HEK293 (cell line): ENCODE measurements around the gene ETHE1.

Experiments
- MZF1 ChIP-seq: fragments of 450-650 bp; formaldehyde crosslinking; IDR thresholded peaks from 2 replicates; pipeline ENCODE4 v1.5.1; 2017; ENCODE audit warnings: missing biosample characterization, missing genetic modification characterization, borderline replicate concordance
- REPIN1 ChIP-seq: fragments of 450-650 bp; formaldehyde crosslinking; IDR thresholded peaks from 2 replicates; pipeline ENCODE4 v1.5.1; 2017; ENCODE audit warnings: missing biosample characterization, missing genetic modification characterization, low read depth
- SETDB1 ChIP-seq: IDR thresholded peaks from one replicate; pipeline ENCODE4 v1.6.1; 2017; ENCODE audit warnings: mild to moderate bottlenecking, low read length, moderate library complexity, mixed read lengths; ENCODE audit not compliant: insufficient read length
- WT1 ChIP-seq: fragments of 450-650 bp; formaldehyde crosslinking; IDR thresholded peaks from 2 replicates; pipeline ENCODE4 v1.5.1; 2016; ENCODE audit warnings: missing biosample characterization, missing genetic modification characterization
- ZBTB1 ChIP-seq: fragments of 450-650 bp; formaldehyde crosslinking; IDR thresholded peaks from 2 replicates; pipeline ENCODE4 v1.5.1; 2016; ENCODE audit warnings: missing biosample characterization, missing genetic modification characterization
- ZFP37 ChIP-seq: fragments of 450-650 bp; formaldehyde crosslinking; IDR thresholded peaks from 2 replicates; pipeline ENCODE4 v1.5.1; 2016; ENCODE audit warnings: missing biosample characterization, missing genetic modification characterization
- ZNF114 ChIP-seq: fragments of 450-650 bp; formaldehyde crosslinking; IDR thresholded peaks from 2 replicates; pipeline ENCODE4 v1.5.0; 2017; ENCODE audit warnings: missing biosample characterization, missing genetic modification characterization
- ZNF121 ChIP-seq: fragments of 450-650 bp; formaldehyde crosslinking; IDR thresholded peaks from 2 replicates; pipeline ENCODE4 v1.5.1; 2016; ENCODE audit warnings: missing biosample characterization, missing genetic modification characterization
- ZNF133 ChIP-seq: fragments of 450-650 bp; formaldehyde crosslinking; IDR thresholded peaks from 2 replicates; pipeline ENCODE4 v1.5.1; 2016; ENCODE audit warnings: missing biosample characterization, missing genetic modification characterization
- ZNF174 ChIP-seq: fragments of 450-650 bp; formaldehyde crosslinking; IDR thresholded peaks from 2 replicates; pipeline ENCODE4 v1.5.0; 2017; ENCODE audit warnings: missing biosample characterization, mild to moderate bottlenecking, missing genetic modification characterization
- ZNF23 ChIP-seq: fragments of 450-650 bp; formaldehyde crosslinking; IDR thresholded peaks from 2 replicates; pipeline ENCODE4 v1.5.1; 2016; ENCODE audit warnings: missing biosample characterization, missing genetic modification characterization, borderline replicate concordance
- ZNF274 ChIP-seq, 2 experiments: fragments of 200-500 bp in 1 of 2; fragments of 450-650 bp in 1 of 2; sonication (Bioruptor generic) in 1 of 2; formaldehyde crosslinking in 1 of 2; IDR thresholded peaks; 2 replicates each; pipeline versions ENCODE4 v1.5.1 to v1.6.1; 2014 to 2016; ENCODE audit warnings: borderline replicate concordance in 1 of 2, inconsistent platforms in 1 of 2, low read length in 1 of 2, missing biosample characterization in 1 of 2, missing genetic modification characterization in 1 of 2
- ZNF335 ChIP-seq: fragments of 450-650 bp; formaldehyde crosslinking; conservative IDR thresholded peaks from 2 replicates; pipeline ENCODE4 v1.5.1; 2016; ENCODE audit warnings: missing biosample characterization, missing genetic modification characterization
- ZNF341 ChIP-seq: fragments of 450-650 bp; formaldehyde crosslinking; IDR thresholded peaks from 2 replicates; pipeline ENCODE4; 2016; ENCODE audit warnings: low read depth, missing biosample characterization, missing genetic modification characterization
- ZNF404 ChIP-seq: fragments of 450-650 bp; formaldehyde crosslinking; IDR thresholded peaks from 2 replicates; pipeline ENCODE4 v1.5.1; 2017; ENCODE audit warnings: missing biosample characterization, missing genetic modification characterization
- ZNF548 ChIP-seq: fragments of 450-650 bp; formaldehyde crosslinking; IDR thresholded peaks from 2 replicates; pipeline ENCODE4 v1.5.1; 2016; ENCODE audit warnings: missing biosample characterization, missing genetic modification characterization
- ZNF629 ChIP-seq: fragments of 450-650 bp; formaldehyde crosslinking; IDR thresholded peaks from 2 replicates; pipeline ENCODE4 v1.5.1; 2017; ENCODE audit warnings: missing biosample characterization, missing genetic modification characterization
- ZNF654 ChIP-seq: fragments of 450-650 bp; formaldehyde crosslinking; IDR thresholded peaks from 2 replicates; pipeline ENCODE4 v1.5.1; 2016; ENCODE audit warnings: low read depth, missing biosample characterization, missing genetic modification characterization
- ZNF664 ChIP-seq: fragments of 450-650 bp; formaldehyde crosslinking; IDR thresholded peaks from 2 replicates; pipeline ENCODE4 v1.5.1; 2016; ENCODE audit warnings: missing biosample characterization, missing genetic modification characterization
- ZNF701 ChIP-seq: fragments of 450-650 bp; formaldehyde crosslinking; IDR thresholded peaks from 2 replicates; pipeline ENCODE4 v1.5.1; 2016; ENCODE audit warnings: missing biosample characterization, missing genetic modification characterization
- ZNF707 ChIP-seq: fragments of 450-650 bp; formaldehyde crosslinking; IDR thresholded peaks from 2 replicates; pipeline ENCODE4 v1.5.1; 2016; ENCODE audit warnings: missing biosample characterization, missing genetic modification characterization
- ZSCAN16 ChIP-seq: fragments of 450-650 bp; formaldehyde crosslinking; IDR thresholded peaks from 2 replicates; pipeline ENCODE4 v1.5.1; 2016; ENCODE audit warnings: missing biosample characterization, missing genetic modification characterization
- TF ChIP-seq, protein P1 (sequence below): fragments of 450-650 bp; formaldehyde crosslinking; IDR thresholded peaks from 2 replicates; pipeline ENCODE4 v1.5.1; 2016; ENCODE audit warnings: missing biosample characterization, missing genetic modification characterization
- TF ChIP-seq, protein P2 (sequence below): fragments of 450-650 bp; formaldehyde crosslinking; IDR thresholded peaks from 2 replicates; pipeline ENCODE4 v1.5.1; 2016; ENCODE audit warnings: missing biosample characterization, missing genetic modification characterization, borderline replicate concordance
- TF ChIP-seq, protein P3 (sequence below): fragments of 450-650 bp; formaldehyde crosslinking; IDR thresholded peaks from 2 replicates; pipeline ENCODE4 v1.5.1; 2016; ENCODE audit warnings: missing biosample characterization, missing genetic modification characterization
- TF ChIP-seq, protein P4 (sequence below): fragments of 450-650 bp; formaldehyde crosslinking; conservative IDR thresholded peaks from 2 replicates; pipeline ENCODE4 v1.5.1; 2016; ENCODE audit warnings: low read depth, missing biosample characterization, missing genetic modification characterization

The ETHE1 gene

DNA sequence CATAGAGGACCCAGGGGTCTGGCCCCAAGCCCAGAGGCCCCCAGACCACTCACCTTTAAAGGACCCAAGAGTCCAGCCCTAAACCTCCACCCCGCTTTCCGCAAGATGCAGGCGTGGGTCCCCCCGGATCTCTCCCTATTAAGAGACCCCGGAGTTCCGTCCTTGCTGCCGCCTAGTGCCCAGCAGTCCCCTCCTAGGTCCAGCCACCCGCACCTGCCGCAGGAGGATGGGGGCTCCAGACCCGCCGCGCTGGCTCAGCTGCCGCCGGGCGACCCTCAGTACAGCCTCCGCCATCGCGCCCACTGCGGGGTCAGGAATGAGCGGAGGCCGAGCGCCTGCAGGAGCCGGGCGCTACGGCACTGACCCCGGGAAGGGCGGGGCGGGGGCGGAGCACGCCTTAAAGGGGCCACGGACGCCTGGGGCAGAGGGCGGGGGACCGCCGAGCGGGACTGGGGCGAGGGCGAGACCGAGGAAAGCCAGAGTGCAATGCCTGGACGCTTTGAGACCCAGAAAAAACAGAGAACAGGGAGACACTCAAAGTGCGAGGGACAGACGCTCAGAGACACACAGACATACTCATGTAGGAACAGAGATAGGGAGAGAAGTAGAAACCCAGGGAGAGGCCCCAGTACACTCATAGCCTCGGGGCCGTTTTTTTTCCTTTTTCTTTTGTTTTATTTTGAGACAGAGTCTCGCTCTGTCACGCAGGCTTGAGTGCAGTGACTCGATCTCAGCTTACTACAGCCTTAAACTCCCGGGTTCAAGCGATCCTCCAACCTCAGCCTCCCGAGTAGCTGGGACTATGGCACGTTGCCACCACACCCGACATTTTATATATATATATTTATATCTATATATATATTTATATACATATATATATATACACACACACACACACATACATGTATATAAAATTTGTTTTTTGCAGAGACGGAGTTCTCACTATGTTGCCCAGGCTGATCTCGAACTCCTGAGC lies at the start of gene ETHE1 (continued):
- TF ChIP-seq, protein P1, sequence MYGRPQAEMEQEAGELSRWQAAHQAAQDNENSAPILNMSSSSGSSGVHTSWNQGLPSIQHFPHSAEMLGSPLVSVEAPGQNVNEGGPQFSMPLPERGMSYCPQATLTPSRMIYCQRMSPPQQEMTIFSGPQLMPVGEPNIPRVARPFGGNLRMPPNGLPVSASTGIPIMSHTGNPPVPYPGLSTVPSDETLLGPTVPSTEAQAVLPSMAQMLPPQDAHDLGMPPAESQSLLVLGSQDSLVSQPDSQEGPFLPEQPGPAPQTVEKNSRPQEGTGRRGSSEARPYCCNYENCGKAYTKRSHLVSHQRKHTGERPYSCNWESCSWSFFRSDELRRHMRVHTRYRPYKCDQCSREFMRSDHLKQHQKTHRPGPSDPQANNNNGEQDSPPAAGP, result peak; percentile 79
- TF ChIP-seq WT1 (tag by site-specific recombination) (peak; percentile 36; the same call in 1 of the 2 replicates), ZFP37 (no peak), ZBTB1 (tag by site-specific recombination) (no peak), ZNF133 (tag by site-specific recombination) (no peak), ZNF664 (tag by site-specific recombination) (no peak), ZNF174 (tag by site-specific recombination) (no peak), SETDB1 (no peak), ZNF701 (no peak), ZNF548 (no peak), ZNF23 (peak; percentile 9; the same call in 1 of the 2 replicates), ZNF121 (tag by site-specific recombination) (no peak), ZNF707 (tag by site-specific recombination) (no peak), ZSCAN16 (tag by site-specific recombination) (no peak), ZNF654 (tag by site-specific recombination) (no peak), MZF1 (no peak; the same call in 1 of the 2 replicates), ZNF629 (tag by site-specific recombination) (no peak), ZNF404 (no peak), ZNF274 (IDR thresholded peaks at IDR 0.05; ENCODE audit: low read length) (no peak), ZNF274 (tag by site-specific recombination; IDR thresholded peaks at IDR 0.05; ENCODE audit: borderline replicate concordance) (no peak), REPIN1 (tag by site-specific recombination) (no peak), ZNF341 (tag by site-specific recombination) (no peak), ZNF114 (tag by site-specific recombination) (no peak), ZNF335 (tag by site-specific recombination) (peak; percentile 81)
- TF ChIP-seq, protein P2, sequence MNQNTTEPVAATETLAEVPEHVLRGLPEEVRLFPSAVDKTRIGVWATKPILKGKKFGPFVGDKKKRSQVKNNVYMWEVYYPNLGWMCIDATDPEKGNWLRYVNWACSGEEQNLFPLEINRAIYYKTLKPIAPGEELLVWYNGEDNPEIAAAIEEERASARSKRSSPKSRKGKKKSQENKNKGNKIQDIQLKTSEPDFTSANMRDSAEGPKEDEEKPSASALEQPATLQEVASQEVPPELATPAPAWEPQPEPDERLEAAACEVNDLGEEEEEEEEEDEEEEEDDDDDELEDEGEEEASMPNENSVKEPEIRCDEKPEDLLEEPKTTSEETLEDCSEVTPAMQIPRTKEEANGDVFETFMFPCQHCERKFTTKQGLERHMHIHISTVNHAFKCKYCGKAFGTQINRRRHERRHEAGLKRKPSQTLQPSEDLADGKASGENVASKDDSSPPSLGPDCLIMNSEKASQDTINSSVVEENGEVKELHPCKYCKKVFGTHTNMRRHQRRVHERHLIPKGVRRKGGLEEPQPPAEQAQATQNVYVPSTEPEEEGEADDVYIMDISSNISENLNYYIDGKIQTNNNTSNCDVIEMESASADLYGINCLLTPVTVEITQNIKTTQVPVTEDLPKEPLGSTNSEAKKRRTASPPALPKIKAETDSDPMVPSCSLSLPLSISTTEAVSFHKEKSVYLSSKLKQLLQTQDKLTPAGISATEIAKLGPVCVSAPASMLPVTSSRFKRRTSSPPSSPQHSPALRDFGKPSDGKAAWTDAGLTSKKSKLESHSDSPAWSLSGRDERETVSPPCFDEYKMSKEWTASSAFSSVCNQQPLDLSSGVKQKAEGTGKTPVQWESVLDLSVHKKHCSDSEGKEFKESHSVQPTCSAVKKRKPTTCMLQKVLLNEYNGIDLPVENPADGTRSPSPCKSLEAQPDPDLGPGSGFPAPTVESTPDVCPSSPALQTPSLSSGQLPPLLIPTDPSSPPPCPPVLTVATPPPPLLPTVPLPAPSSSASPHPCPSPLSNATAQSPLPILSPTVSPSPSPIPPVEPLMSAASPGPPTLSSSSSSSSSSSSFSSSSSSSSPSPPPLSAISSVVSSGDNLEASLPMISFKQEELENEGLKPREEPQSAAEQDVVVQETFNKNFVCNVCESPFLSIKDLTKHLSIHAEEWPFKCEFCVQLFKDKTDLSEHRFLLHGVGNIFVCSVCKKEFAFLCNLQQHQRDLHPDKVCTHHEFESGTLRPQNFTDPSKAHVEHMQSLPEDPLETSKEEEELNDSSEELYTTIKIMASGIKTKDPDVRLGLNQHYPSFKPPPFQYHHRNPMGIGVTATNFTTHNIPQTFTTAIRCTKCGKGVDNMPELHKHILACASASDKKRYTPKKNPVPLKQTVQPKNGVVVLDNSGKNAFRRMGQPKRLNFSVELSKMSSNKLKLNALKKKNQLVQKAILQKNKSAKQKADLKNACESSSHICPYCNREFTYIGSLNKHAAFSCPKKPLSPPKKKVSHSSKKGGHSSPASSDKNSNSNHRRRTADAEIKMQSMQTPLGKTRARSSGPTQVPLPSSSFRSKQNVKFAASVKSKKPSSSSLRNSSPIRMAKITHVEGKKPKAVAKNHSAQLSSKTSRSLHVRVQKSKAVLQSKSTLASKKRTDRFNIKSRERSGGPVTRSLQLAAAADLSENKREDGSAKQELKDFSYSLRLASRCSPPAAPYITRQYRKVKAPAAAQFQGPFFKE (tag by site-specific recombination), result no peak
- TF ChIP-seq, protein P3, sequence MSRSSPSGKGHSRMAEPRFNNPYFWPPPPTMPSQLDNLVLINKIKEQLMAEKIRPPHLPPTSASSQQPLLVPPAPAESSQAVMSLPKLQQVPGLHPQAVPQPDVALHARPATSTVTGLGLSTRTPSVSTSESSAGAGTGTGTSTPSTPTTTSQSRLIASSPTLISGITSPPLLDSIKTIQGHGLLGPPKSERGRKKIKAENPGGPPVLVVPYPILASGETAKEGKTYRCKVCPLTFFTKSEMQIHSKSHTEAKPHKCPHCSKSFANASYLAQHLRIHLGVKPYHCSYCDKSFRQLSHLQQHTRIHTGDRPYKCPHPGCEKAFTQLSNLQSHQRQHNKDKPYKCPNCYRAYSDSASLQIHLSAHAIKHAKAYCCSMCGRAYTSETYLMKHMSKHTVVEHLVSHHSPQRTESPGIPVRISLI (tag by site-specific recombination), result no peak; the same call in 1 of the 2 replicates
- TF ChIP-seq, protein P4, sequence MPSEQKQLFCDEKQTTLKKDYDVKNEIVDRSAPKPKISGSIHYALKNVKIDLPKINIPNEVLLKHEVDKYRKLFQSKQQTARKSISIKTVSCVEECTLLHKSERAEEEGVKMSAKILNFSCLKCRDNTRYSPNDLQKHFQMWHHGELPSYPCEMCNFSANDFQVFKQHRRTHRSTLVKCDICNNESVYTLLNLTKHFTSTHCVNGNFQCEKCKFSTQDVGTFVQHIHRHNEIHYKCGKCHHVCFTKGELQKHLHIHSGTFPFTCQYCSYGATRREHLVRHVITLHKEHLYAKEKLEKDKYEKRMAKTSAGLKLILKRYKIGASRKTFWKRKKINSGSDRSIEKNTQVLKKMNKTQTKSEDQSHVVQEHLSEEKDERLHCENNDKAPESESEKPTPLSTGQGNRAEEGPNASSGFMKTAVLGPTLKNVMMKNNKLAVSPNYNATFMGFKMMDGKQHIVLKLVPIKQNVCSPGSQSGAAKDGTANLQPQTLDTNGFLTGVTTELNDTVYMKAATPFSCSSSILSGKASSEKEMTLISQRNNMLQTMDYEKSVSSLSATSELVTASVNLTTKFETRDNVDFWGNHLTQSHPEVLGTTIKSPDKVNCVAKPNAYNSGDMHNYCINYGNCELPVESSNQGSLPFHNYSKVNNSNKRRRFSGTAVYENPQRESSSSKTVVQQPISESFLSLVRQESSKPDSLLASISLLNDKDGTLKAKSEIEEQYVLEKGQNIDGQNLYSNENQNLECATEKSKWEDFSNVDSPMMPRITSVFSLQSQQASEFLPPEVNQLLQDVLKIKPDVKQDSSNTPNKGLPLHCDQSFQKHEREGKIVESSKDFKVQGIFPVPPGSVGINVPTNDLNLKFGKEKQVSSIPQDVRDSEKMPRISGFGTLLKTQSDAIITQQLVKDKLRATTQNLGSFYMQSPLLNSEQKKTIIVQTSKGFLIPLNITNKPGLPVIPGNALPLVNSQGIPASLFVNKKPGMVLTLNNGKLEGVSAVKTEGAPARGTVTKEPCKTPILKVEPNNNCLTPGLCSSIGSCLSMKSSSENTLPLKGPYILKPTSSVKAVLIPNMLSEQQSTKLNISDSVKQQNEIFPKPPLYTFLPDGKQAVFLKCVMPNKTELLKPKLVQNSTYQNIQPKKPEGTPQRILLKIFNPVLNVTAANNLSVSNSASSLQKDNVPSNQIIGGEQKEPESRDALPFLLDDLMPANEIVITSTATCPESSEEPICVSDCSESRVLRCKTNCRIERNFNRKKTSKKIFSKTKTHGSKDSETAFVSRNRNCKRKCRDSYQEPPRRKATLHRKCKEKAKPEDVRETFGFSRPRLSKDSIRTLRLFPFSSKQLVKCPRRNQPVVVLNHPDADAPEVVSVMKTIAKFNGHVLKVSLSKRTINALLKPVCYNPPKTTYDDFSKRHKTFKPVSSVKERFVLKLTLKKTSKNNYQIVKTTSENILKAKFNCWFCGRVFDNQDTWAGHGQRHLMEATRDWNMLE (tag by site-specific recombination), result 0 out of 2 replicates have a peak, but pooled peaks have one; percentile 10
